CD1c-positive myeloid dendritic cell (primary cell): ENCODE data around the gene TOM1.

Source experiments
- DNase-seq: peaks from one replicate; pipeline ENCODE4 v3.0.0-alpha.2; 2016; ENCODE audit errors: extremely low spot score

TOM1 gene

GRCh38 chr22:35369996-35370395 is 70.3 kb downstream of the TOM1 start:
- DNase-seq: no peak

GRCh38 chr22:35373781-35374180 is 74.1 kb downstream of the TOM1 start:
- DNase-seq: no peak

- DNase-seq: peak; percentile 87
Observed at GRCh38 chr22:35375031-35375430, 75.3 kb downstream of the TOM1 start.

GRCh38 chr22:35375526-35375925 is 75.8 kb downstream of the TOM1 start:
- DNase-seq: no peak

GRCh38 chr22:35376728-35377472 is 77.2 kb downstream of the TOM1 start:
- peak; percentile 99 for DNase-seq

GRCh38 chr22:35377735-35378134 is 78.0 kb downstream of the TOM1 start:
- peak; percentile 59 for DNase-seq

GRCh38 chr22:35378621-35379020 is 78.9 kb downstream of the TOM1 start:
- DNase-seq: no peak

- no peak for DNase-seq
Observed at GRCh38 chr22:35379146-35379993, 79.7 kb downstream of the TOM1 start.

GRCh38 chr22:35380013-35380412 is 80.3 kb downstream of the TOM1 start:
- peak; percentile 32 for DNase-seq

GRCh38 chr22:35380537-35381423 is 81.1 kb downstream of the TOM1 start, which contains the start of gene HMOX1:
HMOX1 (plus strand) TSS chr22:35381096; CDS start chr22:35381174, 78 bp downstream.
- DNase-seq: peak; percentile 96

- DNase-seq: no peak
Observed at GRCh38 chr22:35381424-35382009, 81.8 kb downstream of the TOM1 start.

GRCh38 chr22:35383679-35384071 is 84.0 kb downstream of the TOM1 start:
- no peak for DNase-seq

GRCh38 chr22:35384527-35384926 is 84.8 kb downstream of the TOM1 start:
- DNase-seq: no peak

GRCh38 chr22:35384975-35385588 is 85.4 kb downstream of the TOM1 start:
- no peak for DNase-seq

GRCh38 chr22:35386670-35387288 is 87.1 kb downstream of the TOM1 start:
- no peak for DNase-seq

- no peak for DNase-seq
Observed at GRCh38 chr22:35390933-35391332, 91.2 kb downstream of the TOM1 start.

- no peak for DNase-seq
Observed at GRCh38 chr22:35392357-35392756, 92.7 kb downstream of the TOM1 start.

GRCh38 chr22:35393116-35394010 is 93.7 kb downstream of the TOM1 start:
- DNase-seq: no peak

GRCh38 chr22:35394011-35394312 is 94.3 kb downstream of the TOM1 start:
- no peak for DNase-seq
